GM04503 (cell line): ENCODE measurements around the gene CLDND1.

Experiments used
- DNase-seq: peaks from one replicate; pipeline ENCODE4 v3.0.0-alpha.2; 2012; ENCODE audit warnings: low read depth

The CLDND1 gene

DNA sequence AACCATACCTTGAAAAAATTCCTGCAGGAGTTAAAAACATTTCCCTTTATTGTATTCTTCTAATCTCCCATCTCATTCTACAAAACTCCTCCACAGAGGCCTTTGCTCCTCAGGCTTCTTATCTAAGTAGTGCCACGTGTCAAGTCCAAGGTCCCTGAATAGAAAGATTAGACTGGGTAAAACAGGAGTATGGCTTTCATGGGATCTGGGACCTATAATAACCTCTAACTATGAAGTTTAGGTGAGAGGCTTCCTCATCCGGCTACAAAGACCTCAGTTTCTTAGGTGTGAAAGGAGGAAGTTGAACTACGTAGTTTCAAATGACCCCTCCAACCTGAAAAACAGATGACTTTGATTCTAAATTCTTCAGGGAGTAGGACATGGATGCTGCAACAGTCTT, 29.1 kb upstream of the CLDND1 start:
- DNase-seq, result no peak

DNA sequence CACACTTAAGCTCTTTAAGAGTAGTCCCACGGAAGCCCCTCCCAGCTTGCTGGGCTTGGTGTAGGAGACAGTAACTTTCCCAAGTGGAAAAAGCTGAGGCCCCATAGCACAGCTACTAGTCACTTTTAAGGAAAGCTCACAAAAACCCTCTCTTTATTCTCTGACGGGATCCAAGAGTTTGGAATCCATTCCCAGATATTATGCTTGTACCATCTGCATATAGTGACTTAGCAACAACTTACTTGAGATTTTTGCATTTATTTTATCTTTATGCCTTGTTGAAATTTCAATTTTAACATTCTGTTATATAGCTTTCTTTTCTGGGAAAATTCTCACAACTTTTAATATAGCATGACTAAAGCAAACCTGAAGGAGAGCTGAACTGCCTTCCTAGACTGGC, 28.5 kb upstream of the CLDND1 start:
- DNase-seq, result no peak

DNA sequence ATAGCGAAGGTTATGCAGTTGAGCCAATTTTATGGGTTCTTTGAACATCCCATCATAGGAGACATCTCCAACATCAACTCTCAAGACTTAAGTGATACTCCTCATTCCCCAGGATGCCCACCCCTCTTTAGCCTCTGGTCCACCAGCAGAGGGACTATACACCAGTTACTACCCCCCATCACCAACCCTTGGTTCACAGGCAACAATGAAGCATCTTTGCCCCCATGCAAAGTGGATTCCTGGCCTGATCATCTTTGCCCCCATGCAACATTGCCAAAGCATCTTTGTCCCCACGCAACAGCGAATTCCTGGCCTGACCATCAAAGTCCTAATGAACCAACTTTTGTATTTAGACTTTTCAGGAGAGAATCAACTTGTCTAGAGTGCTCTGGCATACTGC, 28.1 kb upstream of the CLDND1 start:
- DNase-seq, result no peak

DNA sequence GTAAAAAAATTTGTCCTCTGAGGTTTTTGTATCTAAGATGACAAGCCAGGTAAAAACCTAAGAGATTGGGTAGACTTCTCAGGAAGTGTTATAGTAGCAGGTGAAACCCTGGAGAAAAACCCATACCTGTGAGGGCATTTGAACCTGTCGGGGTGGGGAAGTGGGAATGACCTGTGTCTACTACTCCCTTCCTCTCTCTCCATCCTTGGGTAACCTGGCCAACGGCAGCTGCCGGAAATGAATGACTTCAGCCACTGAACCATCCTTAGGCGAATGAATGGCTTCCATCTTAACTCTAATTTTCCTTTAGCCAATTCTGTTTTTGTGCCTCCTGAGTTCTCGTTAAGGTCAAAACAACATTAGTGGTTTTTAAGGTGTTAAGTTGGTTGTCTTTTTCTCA, 25.8 kb upstream of the CLDND1 start:
- DNase-seq, result no peak

DNA sequence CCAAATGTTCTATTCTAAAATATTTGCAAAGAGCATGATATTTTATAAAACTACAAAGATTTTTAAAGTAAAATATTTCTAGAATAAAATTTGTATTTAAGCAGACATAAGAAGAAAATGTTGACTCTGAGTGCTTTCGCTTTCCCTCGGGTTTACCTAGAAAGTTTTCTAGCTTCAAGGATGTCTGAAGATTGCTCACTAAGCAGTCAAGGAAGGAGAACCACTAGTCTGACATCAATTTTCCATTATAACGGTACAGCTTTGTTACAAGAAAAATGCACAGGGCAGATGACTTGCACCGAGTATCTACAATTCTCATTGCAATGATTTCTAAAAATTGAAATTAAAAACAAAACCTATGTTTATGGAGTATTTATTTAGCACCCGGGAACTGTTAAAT, 23.2 kb upstream of the CLDND1 start:
- no peak for DNase-seq

DNA sequence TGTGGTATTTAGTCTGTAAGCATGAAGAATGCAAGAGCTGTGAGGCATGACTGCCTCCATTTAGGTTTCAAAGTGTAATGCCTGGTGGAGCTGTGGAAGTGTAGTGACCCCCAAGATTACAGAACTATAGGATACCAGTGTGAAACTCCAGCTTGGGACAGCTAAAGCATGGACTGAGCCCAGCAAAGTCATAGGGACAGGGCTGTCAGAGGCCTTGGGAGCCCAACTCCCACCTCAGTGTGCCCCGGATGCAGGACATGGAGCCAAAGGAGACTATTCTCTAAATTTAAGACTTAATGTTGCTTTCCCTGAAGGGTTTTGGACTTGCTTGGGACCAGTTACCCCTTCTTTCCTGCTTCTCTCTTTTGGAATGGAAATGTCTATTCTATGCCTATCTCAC, 19.9 kb upstream of the CLDND1 start:
- DNase-seq, result no peak

DNA sequence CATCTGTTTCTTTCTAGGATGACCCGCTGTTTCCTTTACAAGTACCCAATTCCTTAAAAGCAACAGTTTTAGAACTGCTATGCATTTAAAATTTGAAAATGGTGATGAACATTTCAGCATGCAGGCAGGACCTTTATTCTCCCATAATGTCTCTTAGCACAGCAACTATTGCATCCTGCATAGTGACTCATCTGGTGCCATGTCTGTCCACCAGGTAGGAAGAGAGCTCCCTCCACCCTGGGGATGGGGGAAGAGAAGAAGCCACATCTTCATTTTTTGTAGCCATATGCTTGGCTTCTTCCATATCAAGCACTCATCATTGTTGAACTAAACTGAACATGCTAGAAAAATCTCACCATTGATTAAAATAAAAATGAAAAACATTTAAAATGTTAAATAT, 19.0 kb upstream of the CLDND1 start:
- DNase-seq, result no peak

DNA sequence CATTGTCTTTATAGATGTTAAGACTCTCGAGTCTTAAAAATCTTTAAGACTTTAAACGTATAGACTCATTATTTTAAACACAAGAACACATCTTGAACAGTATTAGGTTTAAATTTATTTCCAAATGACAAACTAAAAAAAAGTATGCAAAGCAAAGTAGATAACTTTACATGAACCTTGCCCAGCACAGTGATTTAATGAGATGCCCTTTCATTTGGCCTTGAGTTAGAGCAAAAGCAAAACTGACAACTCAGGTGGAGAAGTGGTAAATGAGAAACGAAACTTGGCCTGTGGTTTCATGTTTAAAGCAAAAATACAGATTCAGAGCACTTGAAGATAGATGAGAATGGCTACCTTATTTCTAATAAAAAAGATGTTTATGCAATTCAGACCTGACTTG, 17.6 kb upstream of the CLDND1 start:
- no peak for DNase-seq

DNA sequence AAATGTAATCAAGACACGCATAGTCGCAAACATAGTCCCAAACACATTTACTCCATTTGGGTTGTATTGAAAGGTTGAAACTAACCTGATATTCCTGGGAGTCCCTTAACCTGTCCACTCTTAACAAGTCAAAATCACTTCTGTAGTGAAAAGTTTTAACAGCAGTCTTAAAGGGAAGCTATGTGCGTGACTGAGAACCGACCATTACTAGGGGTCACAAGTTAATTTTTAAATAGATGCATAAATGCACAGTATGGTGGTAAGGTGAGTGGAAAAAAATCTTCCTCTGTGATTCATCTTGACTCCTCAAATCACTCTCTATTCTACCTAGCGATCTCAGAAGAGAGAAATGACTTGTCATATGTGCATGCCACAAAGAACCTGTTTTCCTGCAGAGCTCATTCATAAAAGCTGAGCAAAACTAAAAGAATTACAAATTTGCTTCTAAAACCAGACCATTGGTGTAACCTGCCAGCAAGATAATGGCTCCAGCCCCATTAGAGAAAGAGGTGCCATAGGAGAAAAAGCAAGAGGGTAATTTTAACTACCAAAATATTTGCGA, 13.8 kb upstream of the CLDND1 start:
- no peak for DNase-seq

DNA sequence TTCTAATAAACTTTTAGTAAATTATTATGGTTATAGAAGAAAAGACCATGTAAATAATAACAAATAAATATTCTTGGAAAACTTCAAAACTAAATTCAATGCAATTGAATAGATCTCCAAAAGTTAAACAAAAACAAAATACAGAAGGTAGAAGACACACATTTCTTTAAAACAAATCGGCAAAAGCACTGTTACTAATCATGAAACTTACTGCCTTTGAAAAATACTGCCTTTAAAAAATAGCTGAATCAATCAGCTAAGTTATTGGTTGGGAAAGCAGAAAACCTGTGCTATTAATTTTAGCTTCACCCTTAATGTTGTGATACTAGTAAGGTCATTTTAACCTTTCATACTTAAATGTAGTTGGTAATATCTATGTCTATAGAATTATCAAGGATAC, 12.0 kb upstream of the CLDND1 start:
- no peak for DNase-seq

DNA sequence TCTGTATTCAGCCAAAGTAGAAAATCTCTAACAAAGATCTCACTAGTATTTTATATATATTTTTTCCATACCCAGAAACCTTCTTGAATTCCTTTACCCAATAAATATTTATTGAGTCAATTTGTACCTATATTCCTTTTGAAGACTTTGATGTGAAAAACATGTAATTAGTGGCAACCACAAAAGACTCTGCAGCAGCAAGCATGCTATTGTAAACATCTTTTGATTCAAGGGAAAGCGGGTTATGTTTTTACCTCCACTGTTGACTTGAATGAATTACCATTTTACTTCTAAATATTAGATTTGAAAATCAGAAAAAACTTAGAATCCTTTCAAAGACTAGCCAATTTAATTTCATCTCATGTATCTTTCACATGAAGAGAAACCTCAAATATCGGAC, 11.5 kb upstream of the CLDND1 start:
- no peak for DNase-seq

DNA sequence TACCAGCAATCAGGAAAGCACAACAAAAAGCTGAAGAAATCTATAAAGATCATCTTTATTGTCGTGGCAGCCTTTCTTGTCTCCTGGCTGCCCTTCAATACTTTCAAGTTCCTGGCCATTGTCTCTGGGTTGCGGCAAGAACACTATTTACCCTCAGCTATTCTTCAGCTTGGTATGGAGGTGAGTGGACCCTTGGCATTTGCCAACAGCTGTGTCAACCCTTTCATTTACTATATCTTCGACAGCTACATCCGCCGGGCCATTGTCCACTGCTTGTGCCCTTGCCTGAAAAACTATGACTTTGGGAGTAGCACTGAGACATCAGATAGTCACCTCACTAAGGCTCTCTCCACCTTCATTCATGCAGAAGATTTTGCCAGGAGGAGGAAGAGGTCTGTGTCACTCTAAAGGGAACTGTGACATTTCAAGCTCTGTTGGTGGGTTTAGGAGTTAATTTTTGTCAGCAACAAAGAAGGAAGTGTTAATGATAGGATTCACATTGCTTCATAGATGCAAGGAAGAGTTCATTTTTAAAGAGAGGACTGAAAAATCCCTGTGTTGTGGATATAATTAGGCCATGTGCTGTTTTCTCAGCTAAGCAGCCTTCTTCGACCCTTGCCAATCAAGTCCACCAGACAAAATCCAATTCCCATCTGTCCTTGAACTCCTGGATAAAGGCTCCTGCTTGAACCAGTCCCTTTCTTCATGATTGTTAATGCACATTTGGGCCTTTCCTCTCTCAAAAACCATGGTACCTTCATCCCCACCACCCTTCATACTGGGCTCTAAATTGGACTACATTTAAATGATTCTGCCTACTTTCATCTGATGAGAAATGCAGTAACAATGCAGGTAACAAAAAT, 10.2 kb upstream of the CLDND1 start:
- no peak for DNase-seq

DNA sequence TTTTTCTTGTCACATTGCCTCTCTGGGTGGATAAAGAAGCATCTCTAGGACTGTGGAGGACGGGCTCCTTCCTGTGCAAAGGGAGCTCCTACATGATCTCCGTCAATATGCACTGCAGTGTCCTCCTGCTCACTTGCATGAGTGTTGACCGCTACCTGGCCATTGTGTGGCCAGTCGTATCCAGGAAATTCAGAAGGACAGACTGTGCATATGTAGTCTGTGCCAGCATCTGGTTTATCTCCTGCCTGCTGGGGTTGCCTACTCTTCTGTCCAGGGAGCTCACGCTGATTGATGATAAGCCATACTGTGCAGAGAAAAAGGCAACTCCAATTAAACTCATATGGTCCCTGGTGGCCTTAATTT, 9.6 kb upstream of the CLDND1 start:
- no peak for DNase-seq

DNA sequence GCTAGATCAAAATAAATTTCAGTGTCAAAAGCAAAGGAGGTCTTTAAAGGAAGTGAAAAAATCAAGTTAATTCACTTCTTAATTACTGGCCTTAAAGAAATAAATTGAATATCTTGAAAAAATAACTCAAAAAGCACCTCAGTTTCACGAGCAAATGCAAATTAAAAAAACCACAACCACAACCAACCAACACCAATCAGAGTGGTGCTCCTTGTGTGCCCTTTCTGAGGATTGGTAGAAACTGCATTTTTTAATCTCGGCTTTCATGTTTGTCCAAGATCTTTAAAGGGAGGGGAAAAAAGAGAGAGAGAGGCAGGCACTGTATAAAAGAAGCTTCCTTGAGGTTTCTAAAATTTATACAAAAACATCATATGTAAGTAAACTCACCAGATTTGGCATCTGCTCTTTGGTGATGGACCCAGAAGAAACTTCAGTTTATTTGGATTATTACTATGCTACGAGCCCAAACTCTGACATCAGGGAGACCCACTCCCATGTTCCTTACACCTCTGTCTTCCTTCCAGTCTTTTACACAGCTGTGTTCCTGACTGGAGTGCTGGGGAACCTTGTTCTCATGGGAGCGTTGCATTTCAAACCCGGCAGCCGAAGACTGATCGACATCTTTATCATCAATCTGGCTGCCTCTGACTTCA, 9.0 kb upstream of the CLDND1 start, which contains the start of gene GPR15:
Gene GPR15 (plus strand): TSS at position 357 of the 653 bp plus-strand sequence. CDS start 56 bp downstream, at position 413.
- DNase-seq, result no peak

DNA sequence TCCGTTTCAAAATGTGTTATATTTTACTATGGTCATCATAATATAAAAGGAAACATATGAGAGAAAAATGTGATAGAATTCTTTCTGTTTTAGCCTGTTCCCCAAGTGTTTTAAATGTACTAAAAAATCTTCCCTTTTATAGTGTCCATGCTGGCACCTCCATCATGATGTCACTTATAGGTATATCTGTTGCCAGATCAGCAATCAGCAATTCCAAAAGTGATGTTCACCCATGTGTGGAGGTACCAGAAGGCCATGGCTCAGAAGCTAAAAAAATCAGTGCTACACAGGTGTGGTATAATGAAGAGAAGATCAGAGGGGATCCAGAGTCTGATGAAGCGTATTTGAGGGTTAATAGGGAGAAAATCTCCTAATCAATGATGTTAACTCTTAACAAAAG, 8.0 kb upstream of the CLDND1 start:
- DNase-seq, result no peak

DNA sequence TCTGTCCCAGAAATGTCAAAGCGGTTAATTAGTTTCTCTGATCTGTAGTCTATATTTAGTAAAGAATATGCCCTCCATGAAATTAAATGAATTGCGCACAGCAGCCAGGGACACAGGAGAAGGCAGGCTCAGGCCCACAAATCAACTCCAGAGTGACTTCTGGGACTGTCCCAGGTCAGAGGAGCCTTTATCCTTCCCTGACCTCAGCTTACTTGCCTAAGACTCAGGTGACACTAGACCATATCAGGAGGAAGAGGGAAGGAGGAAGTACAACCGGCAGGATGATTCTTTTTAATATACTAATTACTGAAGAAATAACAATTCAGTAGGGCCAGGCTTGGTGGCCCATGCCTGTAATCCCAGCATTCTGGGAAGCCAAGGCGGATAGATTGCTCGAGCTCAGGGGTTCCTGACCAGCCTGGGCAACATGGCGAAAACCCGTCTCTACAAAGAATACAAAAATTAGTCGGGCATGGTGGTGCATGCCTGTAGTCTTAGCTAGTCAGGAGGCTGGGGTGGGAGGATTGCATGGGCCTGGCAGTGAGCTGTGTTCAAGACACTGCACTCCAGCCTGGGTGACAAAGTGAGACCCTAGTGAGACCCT, 7.3 kb upstream of the CLDND1 start:
- DNase-seq, result no peak

DNA sequence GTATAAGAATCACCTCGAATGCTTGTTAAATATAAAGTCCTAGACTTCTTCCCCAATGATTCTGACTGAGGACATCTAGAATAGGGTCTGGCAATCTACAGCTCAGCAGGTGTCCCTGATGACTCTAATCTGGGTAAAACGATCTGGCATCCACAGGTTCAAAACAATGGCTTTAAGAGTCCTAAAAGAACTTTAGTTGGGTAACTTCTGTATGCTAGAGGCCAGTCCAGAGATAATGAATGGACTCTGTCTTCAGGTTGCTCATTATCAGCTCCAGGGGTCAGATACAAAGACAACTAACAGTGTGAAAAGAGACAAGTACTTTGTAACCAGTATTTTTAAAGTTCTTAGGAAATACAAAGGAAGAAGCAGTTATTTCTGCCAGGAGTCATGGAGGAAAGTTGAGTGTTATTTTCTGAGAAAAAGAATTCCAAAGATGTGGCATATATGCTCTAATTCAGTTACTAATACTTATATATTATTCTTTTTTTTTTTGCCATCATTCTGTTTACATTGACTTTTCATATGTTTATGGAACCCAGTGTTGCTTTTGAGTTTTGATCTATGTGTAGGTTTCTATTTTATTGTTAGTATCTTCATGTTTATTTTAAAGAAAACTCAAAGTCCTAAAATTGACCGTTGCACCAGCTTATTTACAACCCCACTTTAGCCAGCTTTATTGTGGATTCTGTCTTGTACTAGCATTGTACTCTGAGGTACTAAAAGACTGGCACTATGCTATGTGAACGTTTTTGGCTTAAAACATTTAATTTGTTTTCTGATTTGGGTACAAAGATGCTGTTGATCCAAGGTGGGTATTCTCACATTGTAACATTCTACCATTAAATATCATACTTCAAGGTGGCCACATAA, 6.0 kb upstream of the CLDND1 start:
- no peak for DNase-seq

DNA sequence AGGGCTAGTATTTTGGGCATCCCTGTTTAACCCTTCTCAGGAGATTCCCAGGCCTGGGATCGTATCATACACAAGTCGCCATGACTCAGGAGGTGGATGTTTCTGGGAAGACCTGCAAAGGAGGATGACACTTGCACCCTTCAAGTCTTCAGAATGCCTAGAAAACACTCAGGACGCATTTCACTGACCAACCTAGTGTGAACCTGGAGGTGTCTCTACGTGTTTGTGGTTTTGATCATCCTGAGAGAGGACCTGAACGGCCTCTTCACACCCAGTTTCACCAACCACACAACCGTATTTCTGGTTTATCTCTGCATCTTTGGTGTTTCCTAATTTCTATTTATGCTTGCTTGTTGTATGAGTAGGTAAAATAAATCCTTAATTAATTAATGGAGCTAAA, 2.8 kb upstream of the CLDND1 start:
- DNase-seq, result no peak

DNA sequence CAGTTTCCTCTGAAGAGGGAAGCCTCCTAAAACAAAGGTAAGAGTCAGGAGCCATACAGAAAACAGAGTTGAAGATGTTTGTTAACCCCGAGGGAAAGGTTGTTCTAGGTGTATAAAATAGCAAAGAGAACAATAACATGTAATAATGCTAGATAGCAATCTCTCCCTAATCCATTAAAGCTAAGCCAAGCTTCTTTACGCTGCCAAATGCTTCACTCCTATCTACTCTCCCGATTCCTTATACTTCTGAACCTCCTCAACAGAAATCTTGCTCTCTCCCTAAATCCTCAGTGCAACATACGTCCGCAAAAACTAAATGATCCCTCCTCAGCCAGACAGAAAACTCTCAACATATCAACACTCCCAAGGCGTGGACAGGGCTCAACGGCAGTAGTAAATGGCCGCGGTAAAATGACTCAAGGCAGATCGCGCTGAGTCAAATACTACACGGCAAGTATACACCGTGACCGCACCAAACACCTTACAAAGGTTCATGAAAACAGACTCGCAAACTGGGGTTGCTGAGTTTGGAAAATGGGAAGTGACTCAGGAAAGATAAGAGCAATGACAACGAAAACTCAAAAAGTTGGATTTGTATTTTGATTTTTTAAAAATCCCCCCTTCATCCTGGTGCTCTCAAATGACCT, 682 bp downstream of the CLDND1 start:
- no peak for DNase-seq

DNA sequence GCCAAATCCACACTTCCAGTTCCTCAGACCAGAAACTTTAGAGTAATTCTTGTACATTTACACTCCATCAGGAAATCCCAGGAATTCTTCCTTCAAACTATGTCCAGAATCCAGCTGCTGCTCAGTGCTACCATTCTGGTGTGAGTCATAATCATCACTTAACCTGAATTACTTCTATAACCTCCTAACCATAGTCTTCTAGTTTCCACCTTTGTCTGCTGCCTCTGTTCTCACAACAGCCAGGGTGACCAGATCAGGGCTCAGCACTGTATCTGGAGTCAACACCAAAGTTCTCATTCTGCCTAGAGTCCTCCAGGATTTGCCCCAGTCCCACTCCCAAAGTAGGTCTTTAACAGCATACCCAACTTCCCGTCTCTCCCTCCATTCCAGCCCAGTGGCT, 3.4 kb downstream of the CLDND1 start:
- DNase-seq, result no peak

DNA sequence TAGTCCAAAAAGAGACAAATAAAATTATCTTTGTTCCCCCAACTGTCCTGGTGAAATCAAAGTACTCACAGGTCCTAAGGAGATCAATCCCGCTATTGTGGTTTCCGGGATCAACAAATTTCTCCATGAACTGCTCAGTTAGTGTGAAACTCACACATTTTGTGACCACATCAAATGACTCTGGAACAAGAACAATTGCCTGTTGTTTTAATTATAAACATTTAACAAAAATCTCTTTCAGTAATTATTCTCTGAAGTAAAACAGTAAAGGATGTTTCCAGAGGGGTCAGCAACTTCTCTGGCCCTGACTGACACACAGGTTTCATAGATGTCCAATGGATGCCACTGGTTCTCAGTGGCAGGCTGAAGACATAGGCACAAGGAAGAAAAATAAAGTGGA, 3.9 kb downstream of the CLDND1 start:
- no peak for DNase-seq

DNA sequence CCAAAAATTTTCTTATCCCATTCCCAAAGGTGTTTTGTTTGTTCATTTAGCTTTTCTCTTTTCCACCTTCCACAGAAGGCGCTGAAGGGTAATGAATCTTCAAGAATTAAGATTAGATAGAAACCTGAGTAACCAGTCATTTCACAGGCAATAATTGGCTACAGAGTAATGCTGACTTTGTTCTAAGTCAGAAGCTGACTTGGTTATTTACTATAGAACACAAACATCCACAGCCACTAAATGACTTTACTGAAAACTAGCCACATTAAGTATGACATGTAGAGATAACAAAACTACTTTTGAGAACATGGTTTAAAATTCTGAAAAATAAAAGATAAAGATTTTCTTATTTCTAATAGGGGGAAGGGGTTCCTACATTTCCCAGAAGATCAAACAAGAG, 7.8 kb downstream of the CLDND1 start:
- DNase-seq, result no peak
